Hepatocyte (in vitro differentiated cells): ENCODE results near the gene EPHA5. TPM values are rescaled to one million over a fixed set of nuclear protein-coding genes. Genes with fewer than 3 reads are reported as not detected.

Experiments used
- DNase-seq: peaks from one replicate; pipeline ENCODE4 v3.0.0-alpha.2; 2016; ENCODE audit warnings: low spot score
- H2AFZ ChIP-seq: fragments of 200-600 bp; sonication (generic); 2 replicates; pipeline ENCODE4 v1.6.0; 2016; ENCODE audit warnings: antibody characterized with exemption, mild to moderate bottlenecking
- H3K27ac ChIP-seq: fragments of 200-600 bp; sonication (generic); 2 replicates; pipeline ENCODE4 v1.5.1; 2016; ENCODE audit warnings: mild to moderate bottlenecking
- H3K27me3 ChIP-seq: fragments of 200-600 bp; sonication (generic); 2 replicates; pipeline ENCODE4 v1.6.1; 2016
- H3K36me3 ChIP-seq: fragments of 200-600 bp; sonication (generic); replicated peaks from 2 replicates; pipeline ENCODE4 v1.5.1; 2016; ENCODE audit warnings: low read depth; ENCODE audit not compliant: insufficient read depth
- H3K4me1 ChIP-seq: fragments of 200-600 bp; sonication (generic); 2 replicates; pipeline ENCODE4 v1.5.1; 2016; ENCODE audit warnings: mild to moderate bottlenecking, moderate library complexity; ENCODE audit not compliant: insufficient read depth
- H3K4me2 ChIP-seq: fragments of 200-600 bp; sonication (generic); 2 replicates; pipeline ENCODE4 v1.6.0; 2016
- H3K4me3 ChIP-seq: fragments of 200-600 bp; sonication (generic); 2 replicates; pipeline ENCODE4 v1.5.1; 2016; ENCODE audit warnings: mild to moderate bottlenecking
- H3K79me2 ChIP-seq: fragments of 200-600 bp; sonication (generic); 2 replicates; pipeline ENCODE4 v1.6.0; 2017; ENCODE audit warnings: mild to moderate bottlenecking
- H3K9me2 ChIP-seq: fragments of 200-600 bp; sonication (generic); replicated peaks from 2 replicates; pipeline ENCODE4 v1.6.0; 2017; ENCODE audit warnings: mild to moderate bottlenecking; ENCODE audit not compliant: insufficient read depth
- H3K9me3 ChIP-seq: fragments of 200-600 bp; sonication (generic); 2 replicates; pipeline ENCODE4 v1.5.1; 2016; ENCODE audit warnings: low read depth, mild to moderate bottlenecking
- H4K20me1 ChIP-seq: fragments of 200-600 bp; sonication (generic); 2 replicates; pipeline ENCODE4 v1.6.0; 2016; ENCODE audit warnings: mild to moderate bottlenecking; ENCODE audit not compliant: insufficient read depth, poor library complexity, severe bottlenecking
- EZH2 ChIP-seq: fragments of 200-600 bp; sonication (generic); IDR thresholded peaks from 2 replicates; pipeline ENCODE4 v1.6.1; 2016; ENCODE audit warnings: antibody characterized with exemption, mild to moderate bottlenecking, borderline replicate concordance
- EZH2phosphoT487 ChIP-seq: fragments of 200-600 bp; sonication (generic); IDR thresholded peaks from one replicate; pipeline ENCODE4 v1.6.1; 2018; ENCODE audit warnings: antibody characterized with exemption, mild to moderate bottlenecking, low read depth, moderate library complexity; ENCODE audit not compliant: unreplicated experiment, severe bottlenecking
- WGBS: methylation state at CpG from one replicate; pipeline ENCODE4 v1.1.6; 2016; ENCODE audit warnings: low lambda C conversion rate; ENCODE audit errors: missing lambda C conversion rate; 5-methylcytosine and 5-hydroxymethylcytosine counted together
- polyA plus RNA-seq: library from polyadenylated mRNA; unstranded; fragments of >200 nt; fragmentation: Nextera tagmentation; extraction: Ambion mirVana; gene quantifications from 2 replicates; pipeline ENCODE4 v1.2.1, GENCODE V29; 2016
- total RNA-seq: library from RNA; depleted of rRNA; stranded (reverse); fragments of >200 nt; gene quantifications from 2 replicates; pipeline ENCODE4 v1.2.3, GENCODE V29; 2014
- TF ChIP-seq, protein P1 (sequence below): fragments of 200-600 bp; sonication (generic); IDR thresholded peaks from 2 replicates; pipeline ENCODE4 v1.5.1; 2016; ENCODE audit warnings: antibody characterized with exemption, mild to moderate bottlenecking; ENCODE audit not compliant: poor library complexity

EPHA5 gene
- total and polyA plus RNA-seq, 2 experiments from 2014 or later: 0.05 to 0.63 TPM

DNA sequence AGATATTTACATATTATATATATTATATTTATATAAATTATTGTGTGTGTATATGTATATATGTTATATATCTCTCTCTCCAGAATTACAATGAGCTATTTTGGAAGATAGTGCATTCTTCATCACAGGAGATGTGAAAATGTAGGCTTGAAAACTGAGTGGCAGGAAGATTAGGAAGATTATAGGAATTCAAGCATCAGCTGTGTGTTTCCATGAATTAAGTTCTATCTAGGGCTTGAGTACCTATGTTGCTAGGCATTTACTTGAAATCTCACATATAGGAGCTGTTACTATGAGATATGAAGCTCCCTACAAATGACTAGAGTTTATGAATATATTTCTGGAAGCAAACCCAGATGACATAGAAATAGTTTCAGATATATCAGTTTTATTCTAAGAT lies 328.7 kb downstream of the EPHA5 start:
- H3K36me3 ChIP-seq: no peaks in the 10 kb centered on the region
- no peaks in the 10 kb centered on the region for H3K4me1 ChIP-seq
- no peak for TF ChIP-seq EZH2phosphoT487
- TF ChIP-seq, protein P1, sequence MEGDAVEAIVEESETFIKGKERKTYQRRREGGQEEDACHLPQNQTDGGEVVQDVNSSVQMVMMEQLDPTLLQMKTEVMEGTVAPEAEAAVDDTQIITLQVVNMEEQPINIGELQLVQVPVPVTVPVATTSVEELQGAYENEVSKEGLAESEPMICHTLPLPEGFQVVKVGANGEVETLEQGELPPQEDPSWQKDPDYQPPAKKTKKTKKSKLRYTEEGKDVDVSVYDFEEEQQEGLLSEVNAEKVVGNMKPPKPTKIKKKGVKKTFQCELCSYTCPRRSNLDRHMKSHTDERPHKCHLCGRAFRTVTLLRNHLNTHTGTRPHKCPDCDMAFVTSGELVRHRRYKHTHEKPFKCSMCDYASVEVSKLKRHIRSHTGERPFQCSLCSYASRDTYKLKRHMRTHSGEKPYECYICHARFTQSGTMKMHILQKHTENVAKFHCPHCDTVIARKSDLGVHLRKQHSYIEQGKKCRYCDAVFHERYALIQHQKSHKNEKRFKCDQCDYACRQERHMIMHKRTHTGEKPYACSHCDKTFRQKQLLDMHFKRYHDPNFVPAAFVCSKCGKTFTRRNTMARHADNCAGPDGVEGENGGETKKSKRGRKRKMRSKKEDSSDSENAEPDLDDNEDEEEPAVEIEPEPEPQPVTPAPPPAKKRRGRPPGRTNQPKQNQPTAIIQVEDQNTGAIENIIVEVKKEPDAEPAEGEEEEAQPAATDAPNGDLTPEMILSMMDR: no peak
- no peak for TF ChIP-seq EZH2
- no peaks in the 10 kb centered on the region for H4K20me1 ChIP-seq
- no peaks in the 10 kb centered on the region for H3K9me3 ChIP-seq
- no peak overlapping the region for H3K4me2 ChIP-seq
- no peaks in the 10 kb centered on the region for H3K79me2 ChIP-seq
- no peaks in the 10 kb centered on the region for H3K27me3 ChIP-seq
- DNase-seq: no peak
- no peak overlapping the region for H3K4me3 ChIP-seq
- H3K9me2 ChIP-seq: no peaks in the 10 kb centered on the region
- H3K27ac ChIP-seq: no peak overlapping the region
- H2AFZ ChIP-seq: no peak overlapping the region

DNA sequence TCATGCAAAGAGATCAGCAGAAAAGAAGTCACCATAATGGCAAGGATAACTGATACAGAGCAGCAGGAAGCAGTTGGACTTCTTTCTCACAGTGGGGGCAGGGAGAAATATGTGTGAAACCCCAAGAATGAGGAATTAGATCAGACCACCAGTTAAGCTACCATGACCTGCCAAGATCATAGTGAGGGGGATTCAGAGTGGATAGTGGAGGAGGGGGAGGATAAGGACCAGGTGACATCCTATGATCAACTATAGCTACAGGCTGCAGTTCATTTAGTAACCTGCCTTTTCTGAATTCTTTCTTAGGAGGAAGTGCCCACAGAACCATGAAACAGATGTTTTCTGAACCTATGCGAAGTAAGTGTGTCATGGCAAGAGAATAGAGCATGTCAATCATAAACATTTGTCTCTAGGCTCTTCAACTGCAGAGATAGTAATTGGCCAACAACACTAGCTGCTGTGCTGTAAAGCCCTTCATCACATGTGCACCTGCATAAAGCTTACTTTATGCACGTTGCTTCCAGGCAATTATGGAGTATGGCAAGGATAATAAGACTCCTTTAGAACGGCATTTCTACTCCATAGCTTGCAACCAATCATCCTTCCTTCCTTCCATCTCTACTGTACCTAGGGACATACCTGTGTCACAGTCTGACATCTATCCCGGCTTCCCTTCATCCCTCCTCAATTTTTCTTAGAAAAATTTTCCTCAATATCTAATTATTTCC lies 329.7 kb downstream of the EPHA5 start:
- no peak overlapping the region for H2AFZ ChIP-seq
- TF ChIP-seq EZH2 (no peak), EZH2phosphoT487 (no peak)
- TF ChIP-seq, protein P1: no peak
- H3K4me2 ChIP-seq: no peak overlapping the region
- no peaks in the 10 kb centered on the region for H3K27me3 ChIP-seq
- H4K20me1 ChIP-seq: no peaks in the 10 kb centered on the region
- H3K79me2 ChIP-seq: no peaks in the 10 kb centered on the region
- H3K4me3 ChIP-seq: no peak overlapping the region
- H3K9me3 ChIP-seq: no peaks in the 10 kb centered on the region
- no peaks in the 10 kb centered on the region for H3K4me1 ChIP-seq
- DNase-seq: no peak
- WGBS: 82% methylated on average over 4 of the region's 4 CpGs
- no peak overlapping the region for H3K27ac ChIP-seq
- H3K36me3 ChIP-seq: no peaks in the 10 kb centered on the region
- H3K9me2 ChIP-seq: no peaks in the 10 kb centered on the region

DNA sequence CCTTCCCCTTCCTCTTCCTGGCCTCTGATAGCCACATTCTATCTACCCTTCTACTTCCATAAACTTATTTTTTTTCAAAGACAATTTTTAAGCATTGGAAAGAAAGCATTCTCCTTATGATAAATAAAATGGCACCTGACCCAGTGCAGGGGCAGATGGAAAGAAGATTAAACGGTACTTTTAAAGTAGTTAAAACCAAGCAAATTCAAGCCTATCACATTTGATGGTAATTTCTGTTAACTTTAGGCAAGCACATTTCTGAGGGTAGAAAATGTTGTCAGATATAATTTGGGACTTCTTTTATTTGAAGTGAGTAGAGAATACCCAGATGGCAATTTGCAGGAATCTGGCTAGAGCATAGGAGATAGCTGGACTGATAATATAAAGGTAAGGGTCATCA lies 332.9 kb downstream of the EPHA5 start:
- Histone ChIP-seq H3K9me2 (no peaks in the 10 kb centered on the region), H3K4me2 (no peak overlapping the region), H3K36me3 (no peaks in the 10 kb centered on the region), H4K20me1 (no peaks in the 10 kb centered on the region), H3K4me3 (no peak overlapping the region), H3K79me2 (no peaks in the 10 kb centered on the region), H3K27me3 (no peaks in the 10 kb centered on the region), H3K27ac (no peak overlapping the region), H3K9me3 (no peaks in the 10 kb centered on the region), H3K4me1 (no peaks in the 10 kb centered on the region), H2AFZ (no peak overlapping the region)
- no peak for DNase-seq
- 93% methylated on average over 1 of the region's 1 CpG for WGBS
- TF ChIP-seq EZH2 (no peak), EZH2phosphoT487 (no peak)
- TF ChIP-seq, protein P1: no peak
